Keratinocyte (primary cell): ENCODE data around the gene DHFR. TPM values are rescaled to one million over a fixed set of nuclear protein-coding genes. Genes with fewer than 3 reads are reported as not detected.

Source experiments
- DNase-seq: peaks from one replicate; pipeline ENCODE4 v3.0.0-alpha.2; 2011; ENCODE audit warnings: low read depth, missing footprints, low spot score
- FAIRE-seq: peaks from 2 replicates; lab custom pipeline; 2011; peaks lifted over from hg19 to GRCh38; lab: Jason Lieb, UNC
- H2AFZ ChIP-seq: 2 replicates; pipeline ENCODE4 v1.6.0; 2012; ENCODE audit warnings: low read length, control low read depth, inconsistent platforms; ENCODE audit not compliant: control insufficient read depth
- H3K27ac ChIP-seq: 2 replicates; pipeline ENCODE4 v1.5.1; 2011; ENCODE audit warnings: low read length; ENCODE audit not compliant: control insufficient read depth, insufficient read depth
- H3K27me3 ChIP-seq: 3 replicates; pipeline ENCODE4 v1.6.0; 2011; ENCODE audit warnings: low read length; ENCODE audit not compliant: control insufficient read depth, insufficient read depth; ENCODE audit errors: extremely low read depth
- H3K36me3 ChIP-seq, 2 experiments: 2 replicates in 1 of 2; 3 replicates in 1 of 2; pipeline ENCODE4 v1.5.1; 2011; ENCODE audit warnings: low read length in 2 of 2, mild to moderate bottlenecking in 1 of 2; ENCODE audit not compliant: control insufficient read depth in 2 of 2, insufficient read depth in 2 of 2; ENCODE audit errors: extremely low read depth in 1 of 2
- H3K4me1 ChIP-seq: 3 replicates; pipeline ENCODE4 v1.5.1; 2011; ENCODE audit warnings: low read length; ENCODE audit not compliant: control insufficient read depth, insufficient read depth; ENCODE audit errors: extremely low read depth
- H3K4me2 ChIP-seq: 3 replicates; pipeline ENCODE4 v1.6.0; 2011; ENCODE audit warnings: low read depth, low read length; ENCODE audit not compliant: control insufficient read depth, insufficient read depth; ENCODE audit errors: extremely low read depth
- H3K4me3 ChIP-seq, 3 experiments: fragments of 200-600 bp in 1 of 3; sonication (generic) in 1 of 3; 2 replicates in 2 of 3; 3 replicates in 1 of 3; pipeline ENCODE4 v1.5.1; 2011 to 2016; ENCODE audit warnings: low read length in 3 of 3, mild to moderate bottlenecking in 3 of 3, control low read depth in 2 of 3, inconsistent platforms in 1 of 3, low read depth in 1 of 3, mixed read lengths in 1 of 3, mixed run types in 1 of 3, moderate library complexity in 1 of 3; ENCODE audit not compliant: control insufficient read depth in 2 of 3, insufficient read depth in 2 of 3; ENCODE audit errors: extremely low read depth in 1 of 3
- H3K79me2 ChIP-seq: 2 replicates; pipeline ENCODE4 v1.6.0; 2012; ENCODE audit warnings: low read length; ENCODE audit not compliant: control insufficient read depth, insufficient read depth
- H3K9ac ChIP-seq: 3 replicates; pipeline ENCODE4 v1.6.0; 2011; ENCODE audit warnings: low read length; ENCODE audit not compliant: control insufficient read depth, insufficient read depth; ENCODE audit errors: extremely low read depth
- H3K9me1 ChIP-seq: 3 replicates; pipeline ENCODE4 v1.6.0; 2011; ENCODE audit warnings: low read length; ENCODE audit not compliant: control insufficient read depth, insufficient read depth; ENCODE audit errors: extremely low read depth
- H3K9me3 ChIP-seq: 2 replicates; pipeline ENCODE4 v1.5.1; 2012; ENCODE audit warnings: low read depth, low read length; ENCODE audit not compliant: control insufficient read depth
- H4K20me1 ChIP-seq: 3 replicates; pipeline ENCODE4 v1.6.0; 2011; ENCODE audit warnings: low read length; ENCODE audit not compliant: control insufficient read depth, insufficient read depth; ENCODE audit errors: extremely low read depth
- EZH2 ChIP-seq: IDR thresholded peaks from one replicate; pipeline ENCODE4 v1.6.1; 2012; ENCODE audit warnings: inconsistent platforms, mild to moderate bottlenecking, low read length, moderate library complexity
- dilution Hi-C: fragments of 300-500 bp; cut with MboI; formaldehyde crosslinking; loops from one replicate; pipeline ENCODE4 v1.7.0; 2020; ENCODE audit warnings: low sequenced_read_pairs; ENCODE audit not compliant: extremely low pct_ligation_motif_present
- polyA plus RNA-seq, 5 experiments: library from polyadenylated mRNA; depleted of rRNA in 3 of 5; stranded (reverse) in 3 of 5; stranded (forward) in 1 of 5; unstranded in 1 of 5; fragments of >200 nt; gene quantifications; 1 replicate in 1 of 5; 2 replicates in 3 of 5; 3 replicates in 1 of 5; pipeline versions ENCODE4 v1.2.1 to v1.2.3, GENCODE V29; 2011 to 2012; ENCODE audit warnings: missing spikeins in 2 of 5, low read depth in 1 of 5, low replicate concordance in 1 of 5
- TF ChIP-seq, protein P1 (sequence below), 3 experiments: IDR thresholded peaks in 1 of 3; conservative IDR thresholded peaks in 1 of 3; optimal IDR thresholded peaks in 1 of 3; 2 replicates in 2 of 3; 3 replicates in 1 of 3; pipeline versions ENCODE3 to v1.5.1; 2011; ENCODE audit warnings: low read length in 3 of 3, mild to moderate bottlenecking in 3 of 3, moderate library complexity in 2 of 3, control low read depth in 1 of 3, inconsistent platforms in 1 of 3; ENCODE audit not compliant: insufficient read depth in 2 of 3; ENCODE audit errors: extremely low read depth in 1 of 3

Gene DHFR
- polyA plus RNA-seq, 1 donor (not counting 4 experiments of a cell fraction or from before 2014, with no cell fraction given) = 19.7 TPM

DNA sequence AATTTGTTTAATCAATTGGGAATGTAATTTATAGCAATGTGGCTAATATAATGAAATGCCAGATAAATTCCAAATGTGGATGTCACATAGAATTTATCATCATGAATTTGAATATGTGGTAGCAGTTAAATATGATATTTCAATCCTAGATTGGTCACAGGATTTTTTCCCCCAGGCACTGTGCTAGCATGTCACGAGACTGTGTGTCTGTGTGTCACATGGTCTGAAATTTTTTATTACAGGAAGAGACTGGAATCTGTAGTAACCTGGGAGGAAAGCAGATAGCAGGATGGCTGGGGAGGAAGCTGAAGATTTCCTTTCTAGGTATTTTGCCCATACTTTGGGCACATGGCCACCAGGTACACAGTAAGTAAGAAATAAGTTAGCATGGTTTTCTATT lies 35.7 kb downstream of the DHFR start:
- Histone ChIP-seq H3K9me3 (no peaks in the 10 kb centered on the region), H3K4me2 (no peak overlapping the region), H2AFZ (no peak overlapping the region), H3K36me3 (no peaks in the 10 kb centered on the region), H3K4me3 (no peak overlapping the region), H4K20me1 (no peaks in the 10 kb centered on the region), H3K79me2 (no peaks in the 10 kb centered on the region), H3K27me3 (no peaks in the 10 kb centered on the region), H3K27ac (no peak overlapping the region), H3K9me1 (no peaks in the 10 kb centered on the region), H3K4me1 (no peaks in the 10 kb centered on the region), H3K9ac (no peak overlapping the region)
- dilution Hi-C loops = no loop called here
- TF ChIP-seq, protein P1, sequence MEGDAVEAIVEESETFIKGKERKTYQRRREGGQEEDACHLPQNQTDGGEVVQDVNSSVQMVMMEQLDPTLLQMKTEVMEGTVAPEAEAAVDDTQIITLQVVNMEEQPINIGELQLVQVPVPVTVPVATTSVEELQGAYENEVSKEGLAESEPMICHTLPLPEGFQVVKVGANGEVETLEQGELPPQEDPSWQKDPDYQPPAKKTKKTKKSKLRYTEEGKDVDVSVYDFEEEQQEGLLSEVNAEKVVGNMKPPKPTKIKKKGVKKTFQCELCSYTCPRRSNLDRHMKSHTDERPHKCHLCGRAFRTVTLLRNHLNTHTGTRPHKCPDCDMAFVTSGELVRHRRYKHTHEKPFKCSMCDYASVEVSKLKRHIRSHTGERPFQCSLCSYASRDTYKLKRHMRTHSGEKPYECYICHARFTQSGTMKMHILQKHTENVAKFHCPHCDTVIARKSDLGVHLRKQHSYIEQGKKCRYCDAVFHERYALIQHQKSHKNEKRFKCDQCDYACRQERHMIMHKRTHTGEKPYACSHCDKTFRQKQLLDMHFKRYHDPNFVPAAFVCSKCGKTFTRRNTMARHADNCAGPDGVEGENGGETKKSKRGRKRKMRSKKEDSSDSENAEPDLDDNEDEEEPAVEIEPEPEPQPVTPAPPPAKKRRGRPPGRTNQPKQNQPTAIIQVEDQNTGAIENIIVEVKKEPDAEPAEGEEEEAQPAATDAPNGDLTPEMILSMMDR (optimal IDR thresholded peaks at IDR 0.05 in 1 of 3, IDR thresholded peaks at IDR 0.05 in 1 of 3, conservative IDR thresholded peaks at IDR 0.05 in 1 of 3; ENCODE audit: extremely low read depth in 1 of 3, insufficient read depth in 2 of 3, low read length in 3 of 3) = no peak
- TF ChIP-seq EZH2 = no peak
- DNase-seq (no peak), FAIRE-seq (no peak)

- no peak for TF ChIP-seq EZH2
- TF ChIP-seq, protein P1 (optimal IDR thresholded peaks at IDR 0.05 in 1 of 3, IDR thresholded peaks at IDR 0.05 in 1 of 3, conservative IDR thresholded peaks at IDR 0.05 in 1 of 3; ENCODE audit: extremely low read depth in 1 of 3, insufficient read depth in 2 of 3, low read length in 3 of 3) = no peak
- FAIRE-seq = no peak
- dilution Hi-C loops = no loop called here
Observed at GRCh38 chr5:80618438-80618837, 36.3 kb downstream of the DHFR start.

More at GRCh38 chr5:80618438-80618837, 36.3 kb downstream of the DHFR start:
- H3K9me1 ChIP-seq = no peaks in the 10 kb centered on the region
- no peak overlapping the region for H3K4me2 ChIP-seq
- no peaks in the 10 kb centered on the region for H3K79me2 ChIP-seq
- H3K9ac ChIP-seq = no peak overlapping the region
- H3K9me3 ChIP-seq = no peaks in the 10 kb centered on the region
- no peak for DNase-seq
- no peaks in the 10 kb centered on the region for H3K27me3 ChIP-seq
- no peaks in the 10 kb centered on the region for H4K20me1 ChIP-seq
- no peak overlapping the region for H3K4me3 ChIP-seq
- no peaks in the 10 kb centered on the region for H3K36me3 ChIP-seq
- H3K4me1 ChIP-seq = no peaks in the 10 kb centered on the region
- no peak overlapping the region for H3K27ac ChIP-seq
- no peak overlapping the region for H2AFZ ChIP-seq
